Right lobe of liver (tissue), 6 donors: ENCODE data around the gene UNC5CL. TPM values are rescaled to one million over a fixed set of nuclear protein-coding genes. Genes with fewer than 3 reads are reported as not detected.

Experiments
- ATAC-seq, 4 donors: fragments of 200-7000 bp; cut with Tn5 transposase; one replicate each; pipeline ENCODE4 v1.9.1; 2020; ENCODE audit warnings: mild to moderate bottlenecking in 4 of 4, moderate library complexity in 4 of 4
- DNase-seq, 3 donors: peaks; one replicate each; pipeline ENCODE4 v3.0.0-alpha.2; 2020
- H3K27ac ChIP-seq, 3 donors: fragments of 200-600 bp; one replicate each; pipeline ENCODE4 v1.8.0; 2022
- H3K27me3 ChIP-seq, 2 donors: fragments of 200-600 bp; one replicate each; pipeline ENCODE4 v1.8.0; 2022
- H3K36me3 ChIP-seq, 4 donors: fragments of 200-600 bp; sonication (generic) in 1 of 4; one replicate each; pipeline versions ENCODE4 v1.5.1 to v1.8.0; 2017 to 2022; ENCODE audit warnings: control low read depth in 1 of 4
- H3K4me1 ChIP-seq, 4 donors: fragments of 200-600 bp; sonication (generic) in 1 of 4; one replicate each; pipeline versions ENCODE4 v1.5.1 to v1.8.0; 2017 to 2022; ENCODE audit warnings: control low read depth in 1 of 4
- H3K4me3 ChIP-seq, 3 donors: fragments of 200-600 bp; one replicate each; pipeline ENCODE4 v1.8.0; 2022
- H3K9me3 ChIP-seq, 4 donors: fragments of 200-600 bp; sonication (generic) in 1 of 4; one replicate each; pipeline versions ENCODE4 v1.5.1 to v1.8.0; 2017 to 2022; ENCODE audit warnings: control low read depth in 1 of 4
- CTCF ChIP-seq, 4 donors: fragments of 200-600 bp in 3 of 4; fragments of 450-650 bp in 1 of 4; IDR thresholded peaks; one replicate each; pipeline versions ENCODE4 v1.5.1 to v1.8.0; 2016 to 2022; ENCODE audit warnings: antibody characterized with exemption in 4 of 4, mild to moderate bottlenecking in 2 of 4
- POLR2A ChIP-seq: fragments of 450-650 bp; IDR thresholded peaks from one replicate; pipeline ENCODE4 v1.6.1; 2017; ENCODE audit warnings: antibody characterized with exemption, mild to moderate bottlenecking
- WGBS: methylation state at CpG from one replicate; pipeline ENCODE4 v1.1.6; 2018; ENCODE audit warnings: low coverage, low lambda C conversion rate; ENCODE audit not compliant: insufficient coverage; ENCODE audit errors: missing lambda C conversion rate; 5-methylcytosine and 5-hydroxymethylcytosine counted together
- intact Hi-C, 2 donors: fragments of 100-400 bp; cut with DNase I; formaldehyde crosslinking; loops; one replicate each; pipeline versions ENCODE4 v1.11.2 to v1.14.1; 2022
- total RNA-seq, 6 experiments: library from RNA; depleted of rRNA in 2 of 6; stranded (reverse); fragments of >200 nt in 2 of 6; fragmentation: NEBNext Ultra II Directional in 3 of 6; extraction: Animal tissue kit (Norgen Biotek cat#: 25700) in 3 of 6; gene quantifications; one replicate each; pipeline versions ENCODE4 v1.1.0 to v1.2.4, GENCODE V29; 2016 to 2023
- donor health status: DM: no; HTN: yes; CAD: no.
- donor health status: DM: no; HTN: no; CAD: no.
- donor health status: DM: no; HTN: no; CAD: no.
- donor health status: DM: no; HTN: yes; CAD: no.
- donor health status: DM: no; HTN: yes; CAD: no.

Gene UNC5CL
- total RNA-seq, 6 experiments from 2014 or later = 5.0 to 35.7 (median 13.5) TPM

- H3K27ac ChIP-seq = peak overlapping the region in 2 of 3 donors; percentile 95 to 99
These were observed 36.9 kb upstream of the UNC5CL start for GRCh38 chr6:41075651-41076626.

GRCh38 chr6:41074692-41075436, 35.8 kb upstream of the UNC5CL start:
- peaks cover 0 to 9% (median 2%) of the 10 kb centered on the region in 4 donors for H3K36me3 ChIP-seq
- DNase-seq (peak; percentile 45 to 81 (median 70)), ATAC-seq (no peak)
- WGBS = 13% methylated on average over 11 of the region's 11 CpGs
- no peaks in the 10 kb centered on the region for H3K9me3 ChIP-seq
- intact Hi-C loops = no loop called here
- TF ChIP-seq CTCF (IDR thresholded peaks at IDR 0.05) (no peak), POLR2A (no peak)
- peaks cover 0 to 44% (median 9%) of the 10 kb centered on the region in 4 donors for H3K4me1 ChIP-seq
- peak overlapping the region; percentile 95 to 99 (median 98) for H3K27ac ChIP-seq
- peak overlapping the region; percentile 80 to 92 (median 88) for H3K4me3 ChIP-seq
- no peaks in the 10 kb centered on the region for H3K27me3 ChIP-seq

More at GRCh38 chr6:41075651-41076626, 36.9 kb upstream of the UNC5CL start:
- Histone ChIP-seq H3K36me3 (peaks cover 0 to 20% (median 2%) of the 10 kb centered on the region in 4 donors), H3K27me3 (no peaks in the 10 kb centered on the region), H3K4me3 (no peak overlapping the region), H3K9me3 (no peaks in the 10 kb centered on the region), H3K4me1 (peaks cover 0 to 38% (median 9%) of the 10 kb centered on the region in 4 donors)
- intact Hi-C loops = no loop called here
- DNase-seq (no peak), ATAC-seq (no peak)
- no peak for TF ChIP-seq POLR2A
- TF ChIP-seq CTCF (IDR thresholded peaks at IDR 0.05) = no peak
- 76% methylated on average over 4 of the region's 4 CpGs for WGBS

- Histone ChIP-seq H3K27ac (peak overlapping the region; percentile 95 to 99 (median 98)), H3K9me3 (no peaks in the 10 kb centered on the region), H3K36me3 (peaks cover 0 to 5% (median under 1%) of the 10 kb centered on the region in 4 donors), H3K4me3 (peak overlapping the region; percentile 80 to 92 (median 88)), H3K4me1 (peaks cover 0 to 44% (median 9%) of the 10 kb centered on the region in 4 donors), H3K27me3 (no peaks in the 10 kb centered on the region)
- WGBS = 2% methylated on average over 11 of the region's 11 CpGs
- intact Hi-C loops = no loop called here
- DNase-seq (no peak), ATAC-seq (no peak)
- TF ChIP-seq CTCF (IDR thresholded peaks at IDR 0.05) (no peak), POLR2A (no peak)
These were observed 35.1 kb upstream of the UNC5CL start for GRCh38 chr6:41073968-41074691.
